GM21619 (cell line): ENCODE data around the gene PGM1.

Experiments used
- ATAC-seq: cut with Tn5 transposase; IDR thresholded peaks from one replicate; pipeline ENCODE4 v1.9.1; 2021; ENCODE audit not compliant: unreplicated experiment

The PGM1 gene

DNA sequence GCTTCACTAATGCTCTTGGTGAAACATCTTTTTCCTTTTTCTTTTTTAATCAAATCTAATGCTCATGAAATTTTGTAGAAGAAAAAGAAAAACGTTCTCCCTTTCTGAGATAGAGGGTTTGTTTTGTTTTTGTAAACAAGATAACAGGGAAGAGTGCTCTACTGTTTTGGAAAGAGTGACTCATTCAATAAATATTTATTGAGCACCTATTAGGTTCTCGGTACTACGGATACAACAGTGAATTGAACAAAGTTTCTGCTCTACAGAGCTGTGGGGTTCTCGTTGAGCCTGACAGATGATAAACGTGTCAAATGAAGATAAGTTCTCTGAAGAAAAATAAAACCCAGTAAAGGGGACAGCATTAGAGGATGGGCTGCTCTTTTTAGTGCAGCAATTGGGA is 7.0 kb downstream of the PGM1 start:
- no peak for ATAC-seq

GRCh38 chr1:63601061-63601460 is 7.8 kb downstream of the PGM1 start:
- ATAC-seq, result no peak

GRCh38 chr1:63601463-63601862 is 8.3 kb downstream of the PGM1 start:
- no peak for ATAC-seq

GRCh38 chr1:63601912-63602311 is 8.7 kb downstream of the PGM1 start:
- ATAC-seq, result no peak

DNA sequence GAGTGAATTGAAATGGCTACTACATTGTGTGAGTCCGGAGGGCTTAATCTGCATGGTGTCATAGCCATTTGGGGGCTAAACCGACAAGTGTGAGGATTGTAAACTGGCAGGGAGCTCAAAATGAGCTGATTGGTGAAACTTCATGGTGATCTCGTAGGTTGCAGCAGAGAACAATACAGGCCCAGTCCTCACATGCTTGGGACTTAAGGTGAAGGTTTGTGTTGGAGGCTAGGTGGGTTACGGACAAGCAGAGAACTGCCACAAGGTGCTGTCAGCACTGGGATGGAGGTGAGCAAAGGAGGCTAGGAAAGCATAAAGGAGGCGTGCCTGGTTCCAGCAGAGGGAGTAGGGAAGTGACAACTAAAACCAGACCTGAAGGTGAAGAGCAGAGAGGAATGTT is 9.4 kb downstream of the PGM1 start:
- ATAC-seq, result no peak

GRCh38 chr1:63603810-63604209 is 10.6 kb downstream of the PGM1 start:
- ATAC-seq, result no peak

- no peak for ATAC-seq
These were observed 14.1 kb downstream of the PGM1 start for GRCh38 chr1:63607322-63607721.

DNA sequence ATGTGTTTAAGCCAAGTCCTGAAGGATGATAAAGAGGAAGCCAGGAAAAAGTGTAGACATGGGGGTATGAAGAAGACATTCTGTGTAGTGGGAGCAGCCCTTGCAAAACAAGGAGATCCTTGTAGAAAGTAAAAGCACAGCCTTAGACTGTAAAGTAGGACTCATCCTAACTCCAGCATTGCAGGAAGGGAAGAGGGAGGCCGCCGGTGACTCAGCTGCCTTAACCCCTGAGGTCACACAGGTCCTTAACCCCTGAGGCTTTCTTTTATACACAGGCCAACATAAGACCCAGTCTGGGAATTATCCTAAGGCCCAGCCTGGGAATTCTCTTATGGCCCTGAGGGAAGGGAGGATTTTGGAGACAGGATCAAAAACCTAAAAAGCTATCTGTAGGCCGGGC is 18.0 kb downstream of the PGM1 start:
- no peak for ATAC-seq

- ATAC-seq, result no peak
These were observed 19.4 kb downstream of the PGM1 start for GRCh38 chr1:63612564-63612963.

GRCh38 chr1:63612971-63613370 is 19.8 kb downstream of the PGM1 start:
- no peak for ATAC-seq

DNA sequence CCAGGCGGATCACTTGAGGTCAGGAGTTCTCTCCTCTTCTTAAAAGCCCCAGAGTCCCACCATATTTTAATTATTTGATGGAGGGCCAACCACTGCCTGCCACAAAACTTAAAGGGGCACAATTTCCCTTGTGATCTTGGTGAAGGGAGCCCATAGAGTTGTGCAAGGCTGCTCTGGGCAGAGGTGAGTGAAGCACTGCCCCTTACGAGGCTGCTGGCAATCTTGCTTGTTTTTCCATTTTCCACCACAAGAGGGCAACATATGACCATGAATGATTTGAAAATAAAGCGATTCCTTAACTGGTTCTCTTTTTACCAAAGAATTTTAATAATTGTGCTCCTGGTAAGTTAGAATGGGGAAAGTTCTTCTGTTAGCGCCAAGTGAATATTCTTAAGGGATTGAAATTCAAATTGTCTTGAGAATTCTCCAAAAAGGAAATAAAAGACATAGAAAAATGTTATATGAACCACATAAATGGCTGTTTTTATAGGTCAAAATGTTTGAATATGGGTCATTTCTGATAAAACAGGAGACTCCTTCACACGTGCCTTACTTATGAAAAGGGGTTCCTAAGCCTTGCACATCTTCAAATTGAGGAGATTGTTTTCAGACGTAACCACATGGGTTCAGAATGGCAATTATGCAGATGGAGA is 22.7 kb downstream of the PGM1 start:
- ATAC-seq, result peak; percentile 75

DNA sequence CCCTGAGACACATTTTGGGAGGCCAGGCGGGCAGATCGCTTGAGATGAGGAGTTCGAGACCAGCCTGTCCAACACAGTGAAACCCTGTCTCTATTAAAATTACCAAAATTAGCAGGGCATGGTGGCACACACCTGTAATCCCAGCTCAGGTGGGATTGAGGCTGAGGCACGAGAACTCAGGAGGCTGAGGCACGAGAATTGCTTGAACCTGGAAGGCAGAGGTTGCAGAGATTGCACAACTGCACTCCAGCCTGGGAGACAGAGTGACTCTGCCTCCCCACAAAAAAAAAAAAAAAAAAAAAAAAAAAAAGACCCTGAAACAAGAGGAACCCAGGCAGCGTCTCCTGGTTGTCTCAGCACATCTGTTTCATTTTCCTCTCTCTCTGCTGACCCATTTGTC is 24.2 kb downstream of the PGM1 start:
- no peak for ATAC-seq

DNA sequence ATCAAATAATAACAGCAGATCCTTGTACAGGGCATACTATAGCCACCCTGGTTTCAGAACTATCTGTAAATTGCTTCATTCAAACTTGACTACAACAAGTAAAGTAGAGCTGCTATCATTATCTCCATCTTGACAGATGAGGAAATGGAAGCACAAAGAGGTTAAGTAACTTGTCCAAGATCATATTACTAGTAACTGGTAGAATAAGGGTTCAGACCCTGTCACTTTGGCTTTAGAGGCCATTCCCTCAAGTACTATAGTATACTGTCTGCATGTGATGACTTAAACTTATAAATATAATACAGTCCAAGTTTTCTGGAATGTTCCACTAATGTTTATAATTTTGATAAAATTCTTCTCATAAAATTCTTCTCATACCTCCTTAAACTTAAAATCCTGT is 24.8 kb downstream of the PGM1 start:
- no peak for ATAC-seq

GRCh38 chr1:63619558-63619957 is 26.3 kb downstream of the PGM1 start:
- no peak for ATAC-seq

GRCh38 chr1:63620671-63621070 is 27.5 kb downstream of the PGM1 start:
- ATAC-seq, result no peak

DNA sequence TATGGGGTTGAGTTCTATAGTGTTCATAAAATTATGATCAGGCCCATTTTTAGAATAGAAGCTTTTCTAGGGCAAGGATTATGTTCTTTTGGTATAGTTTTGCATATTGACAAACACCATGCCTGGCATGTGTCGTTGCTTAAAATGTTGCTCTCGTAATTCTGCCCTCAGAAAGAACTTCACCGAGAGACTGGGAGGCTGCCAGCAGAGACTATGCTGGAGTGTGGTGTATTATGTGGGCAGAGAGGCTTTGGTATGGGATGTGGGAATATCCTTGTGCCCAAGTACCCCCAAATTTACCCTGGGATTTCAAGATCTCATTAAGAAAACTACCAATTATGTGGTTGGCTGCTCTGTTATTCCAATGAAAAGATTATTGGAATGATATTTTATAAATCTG is 27.9 kb downstream of the PGM1 start:
- no peak for ATAC-seq

GRCh38 chr1:63621698-63622097 is 28.5 kb downstream of the PGM1 start:
- no peak for ATAC-seq

GRCh38 chr1:63622849-63623566 is 29.8 kb downstream of the PGM1 start:
- ATAC-seq, result no peak

DNA sequence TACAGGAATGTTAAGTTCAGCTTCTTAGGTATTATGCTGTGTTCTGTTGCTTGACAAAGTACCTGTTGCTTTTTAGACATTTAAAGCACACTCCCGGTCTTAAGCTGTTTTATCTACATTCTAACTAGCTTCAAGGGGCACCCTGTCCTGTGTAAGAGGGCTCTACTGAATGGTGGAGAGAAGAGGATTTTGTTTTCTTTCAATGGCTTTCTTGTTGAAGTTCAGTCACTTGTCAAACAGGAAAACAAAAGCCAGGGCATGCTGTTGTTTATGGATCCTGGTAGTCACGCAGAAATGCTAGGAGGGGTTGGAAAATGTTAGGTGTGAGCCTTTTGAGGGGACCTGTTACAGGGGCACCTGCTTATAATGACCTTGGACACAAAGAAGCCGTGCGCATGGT is 30.7 kb downstream of the PGM1 start:
- ATAC-seq, result no peak

- ATAC-seq, result no peak
These were observed 31.7 kb downstream of the PGM1 start for GRCh38 chr1:63624911-63625310.

DNA sequence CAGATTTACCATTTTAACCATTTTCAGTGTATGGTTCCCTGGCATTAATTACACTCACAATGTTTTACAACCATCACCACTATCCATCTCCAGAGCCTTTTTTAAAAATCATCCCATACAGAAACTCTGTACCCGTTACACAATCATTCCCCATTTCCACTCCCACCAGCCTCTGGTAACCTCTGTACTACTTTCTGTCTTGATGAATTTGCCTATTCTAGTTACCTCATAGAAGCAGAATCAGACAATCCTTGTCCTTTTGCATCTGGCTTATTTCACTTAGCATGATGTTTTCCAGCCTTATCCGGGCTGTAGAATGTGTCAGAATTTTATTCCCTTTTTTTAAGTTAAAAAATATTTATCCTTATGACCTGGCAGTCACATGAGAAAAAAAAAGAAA is 33.0 kb downstream of the PGM1 start:
- ATAC-seq, result no peak

GRCh38 chr1:63628607-63629006 is 35.4 kb downstream of the PGM1 start:
- no peak for ATAC-seq

DNA sequence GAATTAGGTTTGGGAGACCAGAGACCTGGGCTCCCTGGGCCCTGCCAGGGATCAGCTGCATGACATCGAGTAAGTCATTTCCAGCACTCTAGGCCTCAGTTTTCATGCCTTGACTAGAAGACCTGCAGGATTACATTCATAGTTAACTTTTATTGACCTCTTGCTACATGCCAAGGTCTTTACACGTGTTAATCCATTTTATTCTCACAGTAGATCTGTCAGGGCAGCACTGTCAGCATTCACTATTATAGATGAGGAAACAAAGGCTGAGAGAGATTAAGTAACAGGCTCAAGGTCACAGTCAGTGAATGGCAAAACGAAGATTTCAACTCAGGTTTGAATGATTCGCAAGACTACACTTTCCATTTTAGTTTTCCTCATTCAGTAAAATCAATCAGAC is 37.0 kb downstream of the PGM1 start:
- ATAC-seq, result no peak
